IMR-90 (cell line): ENCODE results near the gene DDX54. TPM values are rescaled to one million over a fixed set of nuclear protein-coding genes. Genes with fewer than 3 reads are reported as not detected.

Experiments used
- ATAC-seq: fragments of 200-7000 bp; cut with Tn5 transposase; 2 replicates; pipeline ENCODE4 v1.9.1; 2020; ENCODE audit warnings: low read depth, mild to moderate bottlenecking, moderate library complexity
- BruUV-seq: library from RNA; stranded (reverse); fragments of 400-500 nt; replicated peaks from 2 replicates; lab custom pipeline; 2021; lab: Mats Ljungman, UMichigan
- CTCF ChIA-PET: fragments of 300-600 bp; formaldehyde crosslinking; extraction: SDS; loops from one replicate; lab custom pipeline; 2021; ENCODE audit warnings: antibody characterized with exemption; lab: Yijun Ruan, JAX
- POLR2A ChIA-PET: fragments of 300-600 bp; sonication (Branson Sonifier 250); formaldehyde crosslinking; loops from one replicate; lab custom pipeline; 2022; ENCODE audit warnings: antibody characterized with exemption; ENCODE audit not compliant: unreplicated experiment; lab: Charles Lee
- DNase-seq: peaks from one replicate; pipeline ENCODE4 v3.0.0; 2013
- H2AFZ ChIP-seq: replicated peaks from 2 replicates; pipeline ENCODE3; 2013; ENCODE audit warnings: low read length, mild to moderate bottlenecking; ENCODE audit not compliant: poor library complexity
- H2AK5ac ChIP-seq: 2 replicates; pipeline ENCODE4 v1.6.1; 2013; ENCODE audit warnings: low read depth, low read length, inconsistent platforms
- H2AK9ac ChIP-seq: replicated peaks from 2 replicates; pipeline ENCODE3; 2013; ENCODE audit warnings: mild to moderate bottlenecking, low read depth, low read length, moderate library complexity; ENCODE audit not compliant: poor library complexity
- H2BK120ac ChIP-seq: 2 replicates; pipeline ENCODE4 v1.6.1; 2013; ENCODE audit warnings: low read depth, low read length, inconsistent platforms
- H2BK15ac ChIP-seq: 3 replicates; pipeline ENCODE4 v1.6.1; 2013; ENCODE audit warnings: low read depth, low read length, inconsistent platforms
- H2BK20ac ChIP-seq: 2 replicates; pipeline ENCODE4 v1.6.1; 2013; ENCODE audit warnings: low read depth, mild to moderate bottlenecking, inconsistent platforms, low read length, moderate library complexity
- H2BK5ac ChIP-seq: 2 replicates; pipeline ENCODE4 v1.6.1; 2013; ENCODE audit warnings: mild to moderate bottlenecking, low read depth, low read length, inconsistent platforms; ENCODE audit not compliant: poor library complexity, severe bottlenecking
- H3K14ac ChIP-seq: replicated peaks from 2 replicates; pipeline ENCODE4 v1.6.1; 2013; ENCODE audit warnings: low read depth, low read length, inconsistent platforms
- H3K18ac ChIP-seq: 2 replicates; pipeline ENCODE4 v1.6.1; 2013; ENCODE audit warnings: low read depth, low read length, control low read depth
- H3K23ac ChIP-seq: 2 replicates; pipeline ENCODE4 v1.6.1; 2013; ENCODE audit warnings: low read depth, low read length, inconsistent platforms
- H3K27ac ChIP-seq: 2 replicates; pipeline ENCODE4 v1.5.1; 2013; ENCODE audit warnings: mild to moderate bottlenecking, control low read depth, low read length; ENCODE audit not compliant: insufficient read depth
- H3K27me3 ChIP-seq: 2 replicates; pipeline ENCODE4 v1.6.1; 2013; ENCODE audit warnings: low read length; ENCODE audit not compliant: control insufficient read depth, insufficient read depth
- H3K36me3 ChIP-seq: 2 replicates; pipeline ENCODE4 v1.6.1; 2013; ENCODE audit warnings: low read length, mixed read lengths; ENCODE audit not compliant: control insufficient read depth, insufficient read depth
- H3K4ac ChIP-seq: 2 replicates; pipeline ENCODE4 v1.6.1; 2013; ENCODE audit warnings: low read depth, low read length, inconsistent platforms
- H3K4me1 ChIP-seq: 2 replicates; pipeline ENCODE4 v1.6.1; 2013; ENCODE audit warnings: low read length, mixed read lengths; ENCODE audit not compliant: control insufficient read depth, insufficient read depth
- H3K4me2 ChIP-seq: 2 replicates; pipeline ENCODE4 v1.6.1; 2013; ENCODE audit warnings: low read depth, mild to moderate bottlenecking, control low read depth, low read length, moderate library complexity
- H3K4me3 ChIP-seq: 2 replicates; pipeline ENCODE4 v1.5.1; 2013; ENCODE audit warnings: low read depth, mild to moderate bottlenecking, control low read depth, low read length, moderate library complexity; ENCODE audit not compliant: insufficient read depth
- H3K56ac ChIP-seq: 2 replicates; pipeline ENCODE4 v1.6.1; 2013; ENCODE audit warnings: low read length, inconsistent platforms; ENCODE audit not compliant: insufficient read depth; ENCODE audit errors: extremely low read depth
- H3K79me1 ChIP-seq, 2 experiments: 2 replicates each; pipeline ENCODE4 v1.6.1; 2013; ENCODE audit warnings: low read length in 2 of 2, inconsistent platforms in 1 of 2, low read depth in 1 of 2
- H3K9ac ChIP-seq: 2 replicates; pipeline ENCODE4 v1.6.1; 2013; ENCODE audit warnings: low read depth, low read length, control low read depth
- H3K9me1 ChIP-seq: 2 replicates; pipeline ENCODE4 v1.6.1; 2013; ENCODE audit warnings: low read length, inconsistent platforms; ENCODE audit not compliant: insufficient read depth
- H3K9me3 ChIP-seq: 2 replicates; pipeline ENCODE4 v1.6.1; 2013; ENCODE audit warnings: low read length; ENCODE audit not compliant: control insufficient read depth, insufficient read depth
- H4K20me1 ChIP-seq: 2 replicates; pipeline ENCODE4 v1.6.1; 2013; ENCODE audit warnings: low read length, inconsistent platforms; ENCODE audit not compliant: insufficient read depth
- H4K5ac ChIP-seq: 2 replicates; pipeline ENCODE4 v1.6.1; 2013; ENCODE audit warnings: mild to moderate bottlenecking, low read depth, low read length, control low read depth
- H4K8ac ChIP-seq, 2 experiments: 2 replicates each; pipeline ENCODE4 v1.6.1; 2013; ENCODE audit warnings: low read depth in 2 of 2, low read length in 2 of 2, control low read depth in 1 of 2, inconsistent platforms in 1 of 2
- H4K91ac ChIP-seq: 2 replicates; pipeline ENCODE4 v1.6.1; 2013; ENCODE audit warnings: low read depth, low read length, inconsistent platforms; ENCODE audit not compliant: insufficient read depth
- BHLHE40 ChIP-seq: fragments of 150-350 bp; IDR thresholded peaks from 2 replicates; pipeline ENCODE4 v1.6.1; 2016; ENCODE audit warnings: mild to moderate bottlenecking, low read depth, low read length
- CEBPB ChIP-seq: IDR thresholded peaks from 2 replicates; pipeline ENCODE4 v1.6.1; 2012; ENCODE audit warnings: low read depth, low read length, improper control_type of control experiment
- CHD1 ChIP-seq: IDR thresholded peaks from 2 replicates; pipeline ENCODE4 v1.6.1; 2012; ENCODE audit warnings: low read depth, low read length, improper control_type of control experiment
- FOS ChIP-seq: fragments of 150-350 bp; IDR thresholded peaks from 2 replicates; pipeline ENCODE4 v1.6.1; 2016; ENCODE audit warnings: low read depth, low read length
- MAFK ChIP-seq: IDR thresholded peaks from 2 replicates; pipeline ENCODE4 v1.6.1; 2012; ENCODE audit warnings: low read depth, low read length, improper control_type of control experiment
- MAZ ChIP-seq: IDR thresholded peaks from 2 replicates; pipeline ENCODE4 v1.6.1; 2012; ENCODE audit warnings: low read depth, mild to moderate bottlenecking, low read length, improper control_type of control experiment, moderate library complexity, borderline replicate concordance
- MXI1 ChIP-seq: IDR thresholded peaks from 2 replicates; pipeline ENCODE4 v1.6.1; 2012; ENCODE audit warnings: low read depth, mild to moderate bottlenecking, low read length, moderate library complexity, borderline replicate concordance
- NFE2L2 ChIP-seq: fragments of 150-350 bp; IDR thresholded peaks from 2 replicates; pipeline ENCODE4 v1.6.1; 2016; ENCODE audit warnings: low read depth, mild to moderate bottlenecking, low read length
- POLR2A ChIP-seq: IDR thresholded peaks from 2 replicates; pipeline ENCODE4 v1.6.1; 2012; ENCODE audit warnings: mild to moderate bottlenecking, low read depth, low read length
- RAD21 ChIP-seq: IDR thresholded peaks from 2 replicates; pipeline ENCODE4 v1.6.1; 2012; ENCODE audit warnings: low read length, improper control_type of control experiment
- RCOR1 ChIP-seq: IDR thresholded peaks from 2 replicates; pipeline ENCODE4 v1.6.1; 2012; ENCODE audit warnings: mild to moderate bottlenecking, low read length, improper control_type of control experiment; ENCODE audit not compliant: insufficient replicate concordance
- RFX5 ChIP-seq: IDR thresholded peaks from 2 replicates; pipeline ENCODE4 v1.8.0; 2012; ENCODE audit warnings: low read depth, mild to moderate bottlenecking, low read length, moderate library complexity
- SMC3 ChIP-seq: fragments of 150-350 bp; IDR thresholded peaks from 2 replicates; pipeline ENCODE4 v1.6.1; 2016; ENCODE audit warnings: low read depth, mild to moderate bottlenecking, antibody characterized with exemption, low read length, moderate library complexity
- WGBS, 2 experiments: methylation state at CpG; one replicate each; pipeline versions ENCODE4 v1.1.5 to v1.1.7; 2013; ENCODE audit warnings: missing lambda C conversion rate in 2 of 2; ENCODE audit not compliant: insufficient read length in 1 of 2; ENCODE audit errors: extremely low coverage in 2 of 2; 5-methylcytosine and 5-hydroxymethylcytosine counted together
- dilution Hi-C: fragments of 300-500 bp; cut with HindIII; formaldehyde crosslinking; loops from one replicate; pipeline ENCODE4 v1.14.3; 2018; ENCODE audit warnings: low sequenced_read_pairs; ENCODE audit not compliant: unreplicated experiment
- in situ Hi-C: fragments of 300-500 bp; cut with MboI; formaldehyde crosslinking; loops from 3 replicates; pipeline ENCODE4 v1.14.3; 2019; ENCODE audit warnings: low sequenced_read_pairs, inconsistent platforms, mixed read lengths
- intact Hi-C: fragments of 100-400 bp; cut with micrococcal nuclease; formaldehyde crosslinking; loops from 2 replicates; pipeline ENCODE4 v1.10.0; 2022
- polyA plus RNA-seq, 3 experiments: library from polyadenylated mRNA; depleted of rRNA; stranded (reverse); fragments of >200 nt; gene quantifications; 2 replicates each; pipeline ENCODE4 v1.2.3, GENCODE V29; 2012; ENCODE audit warnings: low replicate concordance in 1 of 3
- total RNA-seq: library from RNA; depleted of rRNA; stranded (reverse); fragments of >200 nt; gene quantifications from 2 replicates; pipeline ENCODE4 v1.2.3, GENCODE V29; 2012
- TF ChIP-seq, protein P1 (sequence below): fragments of 150-350 bp; IDR thresholded peaks from 2 replicates; pipeline ENCODE4 v1.6.1; 2017; ENCODE audit warnings: mild to moderate bottlenecking, antibody characterized with exemption, low read length, low read depth
- TF ChIP-seq, protein P2 (sequence below): conservative IDR thresholded peaks from 2 replicates; pipeline ENCODE4 v1.5.1; 2012; ENCODE audit warnings: mild to moderate bottlenecking, low read depth, low read length, improper control_type of control experiment
- TF ChIP-seq, protein P3 (sequence below): fragments of 150-350 bp; IDR thresholded peaks from 2 replicates; pipeline ENCODE4 v1.6.1; 2016; ENCODE audit warnings: low read depth, mild to moderate bottlenecking, low read length, moderate library complexity, borderline replicate concordance

Gene DDX54
- total and polyA plus RNA-seq, 2 of the 4 experiments (the other 2 are of a cell fraction) = 23.8 to 47.5 TPM

- Histone ChIP-seq H3K9me1 (peaks cover 14% of the 10 kb centered on the region), H4K20me1 (no peaks in the 10 kb centered on the region), H2BK120ac (no peak overlapping the region), H2AFZ (no peak overlapping the region), H2BK15ac (0 out of 3 replicates have a peak overlapping the region, but pooled peaks have one; percentile 49), H2BK5ac (no peak overlapping the region), H4K5ac (no peak overlapping the region), H3K36me3 (peaks cover 36% of the 10 kb centered on the region), H3K27ac (no peak overlapping the region), H3K9ac (no peak overlapping the region), H3K4me2 (no peak overlapping the region), H2BK20ac (no peak overlapping the region), H3K18ac (no peak overlapping the region), H4K8ac (no peak overlapping the region), H4K91ac (no peak overlapping the region), H3K14ac (no peak overlapping the region), H3K4ac (no peak overlapping the region), H3K56ac (no peak overlapping the region), H3K4me1 (peaks cover 6% of the 10 kb centered on the region), H3K9me3 (peaks cover 4% of the 10 kb centered on the region), H2AK9ac (peak overlapping the region; percentile 9), H3K4me3 (no peak overlapping the region), H3K79me1 (0 out of 4 replicates have a peak, but pooled peaks cover 0 to 4% of the 10 kb centered on the region in 2 experiments), H3K23ac (no peak overlapping the region), H2AK5ac (no peak overlapping the region), H3K27me3 (no peaks in the 10 kb centered on the region)
- in situ Hi-C loops (no loop called here), dilution Hi-C loops (no loop called here), intact Hi-C loops (no loop called here)
- CTCF ChIA-PET = interaction anchor here (1.3 kb wide), 1 partner anchor 10 kb away, joined by 3 read pairs; no protein-coding TSS in a partner anchor
- ATAC-seq (no peak), DNase-seq (no peak)
- BruUV-seq = no TSS peak
- POLR2A ChIA-PET = no interaction called here
- TF ChIP-seq CEBPB (no peak), FOS (no peak), MAZ (no peak), RAD21 (no peak), MXI1 (no peak), MAFK (no peak), RFX5 (no peak), NFE2L2 (no peak), BHLHE40 (no peak), RCOR1 (no peak), POLR2A (no peak), SMC3 (no peak), CHD1 (no peak)
- TF ChIP-seq, protein P1, sequence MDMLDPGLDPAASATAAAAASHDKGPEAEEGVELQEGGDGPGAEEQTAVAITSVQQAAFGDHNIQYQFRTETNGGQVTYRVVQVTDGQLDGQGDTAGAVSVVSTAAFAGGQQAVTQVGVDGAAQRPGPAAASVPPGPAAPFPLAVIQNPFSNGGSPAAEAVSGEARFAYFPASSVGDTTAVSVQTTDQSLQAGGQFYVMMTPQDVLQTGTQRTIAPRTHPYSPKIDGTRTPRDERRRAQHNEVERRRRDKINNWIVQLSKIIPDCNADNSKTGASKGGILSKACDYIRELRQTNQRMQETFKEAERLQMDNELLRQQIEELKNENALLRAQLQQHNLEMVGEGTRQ = no peak
- TF ChIP-seq, protein P2, sequence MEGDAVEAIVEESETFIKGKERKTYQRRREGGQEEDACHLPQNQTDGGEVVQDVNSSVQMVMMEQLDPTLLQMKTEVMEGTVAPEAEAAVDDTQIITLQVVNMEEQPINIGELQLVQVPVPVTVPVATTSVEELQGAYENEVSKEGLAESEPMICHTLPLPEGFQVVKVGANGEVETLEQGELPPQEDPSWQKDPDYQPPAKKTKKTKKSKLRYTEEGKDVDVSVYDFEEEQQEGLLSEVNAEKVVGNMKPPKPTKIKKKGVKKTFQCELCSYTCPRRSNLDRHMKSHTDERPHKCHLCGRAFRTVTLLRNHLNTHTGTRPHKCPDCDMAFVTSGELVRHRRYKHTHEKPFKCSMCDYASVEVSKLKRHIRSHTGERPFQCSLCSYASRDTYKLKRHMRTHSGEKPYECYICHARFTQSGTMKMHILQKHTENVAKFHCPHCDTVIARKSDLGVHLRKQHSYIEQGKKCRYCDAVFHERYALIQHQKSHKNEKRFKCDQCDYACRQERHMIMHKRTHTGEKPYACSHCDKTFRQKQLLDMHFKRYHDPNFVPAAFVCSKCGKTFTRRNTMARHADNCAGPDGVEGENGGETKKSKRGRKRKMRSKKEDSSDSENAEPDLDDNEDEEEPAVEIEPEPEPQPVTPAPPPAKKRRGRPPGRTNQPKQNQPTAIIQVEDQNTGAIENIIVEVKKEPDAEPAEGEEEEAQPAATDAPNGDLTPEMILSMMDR = no peak
- TF ChIP-seq, protein P3, sequence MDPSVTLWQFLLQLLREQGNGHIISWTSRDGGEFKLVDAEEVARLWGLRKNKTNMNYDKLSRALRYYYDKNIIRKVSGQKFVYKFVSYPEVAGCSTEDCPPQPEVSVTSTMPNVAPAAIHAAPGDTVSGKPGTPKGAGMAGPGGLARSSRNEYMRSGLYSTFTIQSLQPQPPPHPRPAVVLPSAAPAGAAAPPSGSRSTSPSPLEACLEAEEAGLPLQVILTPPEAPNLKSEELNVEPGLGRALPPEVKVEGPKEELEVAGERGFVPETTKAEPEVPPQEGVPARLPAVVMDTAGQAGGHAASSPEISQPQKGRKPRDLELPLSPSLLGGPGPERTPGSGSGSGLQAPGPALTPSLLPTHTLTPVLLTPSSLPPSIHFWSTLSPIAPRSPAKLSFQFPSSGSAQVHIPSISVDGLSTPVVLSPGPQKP = no peak
- WGBS, 2 experiments = no CpG with 5 or more reads among the region's 5 CpGs
Observed at GRCh38 chr12:113228394-113229028, 43.2 kb upstream of the DDX54 start.
